ENCODE results near the gene AAR2.

Gene AAR2

GRCh38 chr20:36235892-36236785, at the start of gene AAR2:
AAR2 (plus strand) TSS chr20:36236478; CDS start chr20:36239869, 3,391 bp downstream.
- peaks cover 32% of the 10 kb centered on the region for H3K36me3 ChIP-seq (ENCODE audit: low read depth)
- H3K9me3 ChIP-seq (ENCODE audit: severe bottlenecking) = no peaks in the 10 kb centered on the region
- H3K27me3 ChIP-seq (ENCODE audit: insufficient read depth, poor library complexity, severe bottlenecking) = no peaks in the 10 kb centered on the region
- DNase-seq (ENCODE audit: low spot score) = peak; percentile 95
- TF ChIP-seq CTCF (IDR thresholded peaks at IDR 0.05; ENCODE audit: poor library complexity, severe bottlenecking) = no peak
- peak within 1 kb of the TSS; percentile 22 for H3K27ac ChIP-seq (ENCODE audit: poor library complexity, severe bottlenecking)
- peak within 1 kb of the TSS; percentile 77 for H3K4me3 ChIP-seq (ENCODE audit: severe bottlenecking)
- ATAC-seq (ENCODE audit: low read depth) = peak; percentile 94
- H3K4me1 ChIP-seq (ENCODE audit: insufficient read depth, poor library complexity, severe bottlenecking) = peaks cover 19% of the 10 kb centered on the region

GRCh38 chr20:36193977-36194712, 42.1 kb upstream of the AAR2 start:
- H3K27me3 ChIP-seq (ENCODE audit: insufficient read depth, poor library complexity, severe bottlenecking) = no peaks in the 10 kb centered on the region
- no peaks in the 10 kb centered on the region for H3K9me3 ChIP-seq (ENCODE audit: severe bottlenecking)
- H3K4me3 ChIP-seq (ENCODE audit: severe bottlenecking) = no peak overlapping the region
- DNase-seq (ENCODE audit: low spot score) (peak; percentile 81), ATAC-seq (ENCODE audit: low read depth) (no peak)
- no peak overlapping the region for H3K27ac ChIP-seq (ENCODE audit: poor library complexity, severe bottlenecking)
- H3K36me3 ChIP-seq (ENCODE audit: low read depth) = no peaks in the 10 kb centered on the region
- TF ChIP-seq CTCF (IDR thresholded peaks at IDR 0.05; ENCODE audit: poor library complexity, severe bottlenecking) = no peak
- H3K4me1 ChIP-seq (ENCODE audit: insufficient read depth, poor library complexity, severe bottlenecking) = no peaks in the 10 kb centered on the region

- H3K27ac ChIP-seq (ENCODE audit: poor library complexity, severe bottlenecking) = no peak overlapping the region
- DNase-seq (ENCODE audit: low spot score) (no peak), ATAC-seq (ENCODE audit: low read depth) (no peak)
- no peaks in the 10 kb centered on the region for H3K36me3 ChIP-seq (ENCODE audit: low read depth)
- TF ChIP-seq CTCF (IDR thresholded peaks at IDR 0.05; ENCODE audit: poor library complexity, severe bottlenecking) = no peak
- no peaks in the 10 kb centered on the region for H3K4me1 ChIP-seq (ENCODE audit: insufficient read depth, poor library complexity, severe bottlenecking)
- H3K9me3 ChIP-seq (ENCODE audit: severe bottlenecking) = no peaks in the 10 kb centered on the region
- no peaks in the 10 kb centered on the region for H3K27me3 ChIP-seq (ENCODE audit: insufficient read depth, poor library complexity, severe bottlenecking)
- H3K4me3 ChIP-seq (ENCODE audit: severe bottlenecking) = no peak overlapping the region
Measured at GRCh38 chr20:36196676-36197075, 39.6 kb upstream of the AAR2 start.

GRCh38 chr20:36197271-36197670, 39.0 kb upstream of the AAR2 start:
- no peak for TF ChIP-seq CTCF (IDR thresholded peaks at IDR 0.05; ENCODE audit: poor library complexity, severe bottlenecking)
- Histone ChIP-seq H3K4me3 (ENCODE audit: severe bottlenecking) (no peak overlapping the region), H3K27ac (ENCODE audit: poor library complexity, severe bottlenecking) (no peak overlapping the region), H3K27me3 (ENCODE audit: insufficient read depth, poor library complexity, severe bottlenecking) (no peaks in the 10 kb centered on the region), H3K36me3 (ENCODE audit: low read depth) (no peaks in the 10 kb centered on the region), H3K9me3 (ENCODE audit: severe bottlenecking) (no peaks in the 10 kb centered on the region), H3K4me1 (ENCODE audit: insufficient read depth, poor library complexity, severe bottlenecking) (no peaks in the 10 kb centered on the region)
- DNase-seq (ENCODE audit: low spot score) = no peak
- peak; percentile 35; the same call in 2 of the 3 replicates for ATAC-seq (ENCODE audit: low read depth)
